Mucosa of descending colon (tissue), 3 donors: ENCODE data around the gene ITGA1. TPM values are rescaled to one million over a fixed set of nuclear protein-coding genes. Genes with fewer than 3 reads are reported as not detected.
A peak's percentile ranks its signal among the peaks of the same experiment; 100 is the strongest.

Experiments used
- ATAC-seq: fragments of 200-7000 bp; cut with Tn5 transposase; one replicate; pipeline ENCODE4 v1.9.1; 2020; ENCODE audit warnings: mild to moderate bottlenecking, moderate library complexity
- DNase-seq, 3 donors: peaks; one replicate each; pipeline ENCODE4 v3.0.0-alpha.2; 2020
- H3K36me3 ChIP-seq: fragments of 200-600 bp; one replicate; pipeline ENCODE4 v1.8.0; 2021; ENCODE audit warnings: low read depth, mild to moderate bottlenecking
- H3K4me1 ChIP-seq: fragments of 200-600 bp; one replicate; pipeline ENCODE4 v1.8.0; 2021; ENCODE audit warnings: low read depth, mild to moderate bottlenecking
- H3K4me3 ChIP-seq: fragments of 200-600 bp; one replicate; pipeline ENCODE4 v1.8.0; 2021; ENCODE audit warnings: mild to moderate bottlenecking
- H3K9me3 ChIP-seq: fragments of 200-600 bp; one replicate; pipeline ENCODE4 v1.8.0; 2021; ENCODE audit warnings: mild to moderate bottlenecking
- intact Hi-C, 2 donors: fragments of 100-400 bp; cut with DNase I in 1 of 2; cut with micrococcal nuclease in 1 of 2; formaldehyde crosslinking; loops; one replicate each; pipeline versions ENCODE4 v1.11.0 to v1.11.1; 2022; cut with DNase I, micrococcal nuclease
- total RNA-seq, 3 donors: library from RNA; stranded (reverse); fragmentation: NEBNext Ultra II Directional in 2 of 3; extraction: Animal tissue kit (Norgen Biotek cat#: 25700) in 2 of 3; gene quantifications; one replicate each; pipeline versions ENCODE4 v1.2.1 to v1.2.4, GENCODE V29; 2021 to 2023
- TF ChIP-seq, protein P1 (sequence below): fragments of 200-600 bp; IDR thresholded peaks from one replicate; pipeline ENCODE4 v1.8.0; 2022; ENCODE audit warnings: antibody characterized with exemption, mild to moderate bottlenecking
- donor health status: DM: no; HTN: no; CAD: no; lungs with moderate emphysema.
- donor health status: DM: no; HTN: no; CAD: no.
- donor health status: DM: no; HTN: yes; CAD: no.

The ITGA1 gene
- total RNA-seq, 3 donors from 2014 or later, result 18.7 to 207 (median 42.0) TPM

DNA sequence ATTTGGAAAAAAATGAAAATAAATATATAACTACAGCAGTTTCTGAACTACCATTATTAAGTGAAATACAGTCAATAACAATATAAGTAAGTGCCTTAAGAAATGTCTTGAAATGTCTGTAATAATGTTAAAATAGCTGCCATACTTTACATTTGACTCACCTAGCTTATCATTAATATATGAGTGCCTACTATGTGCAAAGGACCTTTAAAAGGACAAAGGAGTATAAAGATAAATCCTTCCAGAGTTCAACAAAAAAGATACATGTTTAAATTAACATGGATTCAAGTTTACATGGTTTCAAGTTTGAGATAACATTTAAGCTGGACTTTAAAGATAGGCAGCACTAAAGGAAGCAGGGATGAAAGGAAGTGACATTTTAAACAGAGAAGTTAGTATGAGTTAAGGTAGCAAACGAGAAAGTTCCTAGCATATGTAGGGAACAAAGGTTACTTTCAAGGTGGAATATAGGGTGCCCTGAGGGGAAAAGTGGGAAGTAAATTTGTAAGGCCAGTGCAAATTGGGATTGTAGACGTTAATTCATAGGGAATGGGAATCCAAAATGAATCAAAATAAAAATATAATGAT, 8.9 kb downstream of the ITGA1 start:
- DNase-seq (no peak), ATAC-seq (no peak)
- Histone ChIP-seq H3K4me1 (peaks cover 26% of the 10 kb centered on the region), H3K36me3 (no peaks in the 10 kb centered on the region), H3K4me3 (no peak overlapping the region), H3K9me3 (no peaks in the 10 kb centered on the region)
- intact Hi-C loops, result loop anchor here in 1 of 2 donors (10.0 kb wide), 1 partner anchor 98 kb away; no protein-coding TSS in a partner anchor
- TF ChIP-seq, protein P1, sequence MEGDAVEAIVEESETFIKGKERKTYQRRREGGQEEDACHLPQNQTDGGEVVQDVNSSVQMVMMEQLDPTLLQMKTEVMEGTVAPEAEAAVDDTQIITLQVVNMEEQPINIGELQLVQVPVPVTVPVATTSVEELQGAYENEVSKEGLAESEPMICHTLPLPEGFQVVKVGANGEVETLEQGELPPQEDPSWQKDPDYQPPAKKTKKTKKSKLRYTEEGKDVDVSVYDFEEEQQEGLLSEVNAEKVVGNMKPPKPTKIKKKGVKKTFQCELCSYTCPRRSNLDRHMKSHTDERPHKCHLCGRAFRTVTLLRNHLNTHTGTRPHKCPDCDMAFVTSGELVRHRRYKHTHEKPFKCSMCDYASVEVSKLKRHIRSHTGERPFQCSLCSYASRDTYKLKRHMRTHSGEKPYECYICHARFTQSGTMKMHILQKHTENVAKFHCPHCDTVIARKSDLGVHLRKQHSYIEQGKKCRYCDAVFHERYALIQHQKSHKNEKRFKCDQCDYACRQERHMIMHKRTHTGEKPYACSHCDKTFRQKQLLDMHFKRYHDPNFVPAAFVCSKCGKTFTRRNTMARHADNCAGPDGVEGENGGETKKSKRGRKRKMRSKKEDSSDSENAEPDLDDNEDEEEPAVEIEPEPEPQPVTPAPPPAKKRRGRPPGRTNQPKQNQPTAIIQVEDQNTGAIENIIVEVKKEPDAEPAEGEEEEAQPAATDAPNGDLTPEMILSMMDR, result no peak

DNA sequence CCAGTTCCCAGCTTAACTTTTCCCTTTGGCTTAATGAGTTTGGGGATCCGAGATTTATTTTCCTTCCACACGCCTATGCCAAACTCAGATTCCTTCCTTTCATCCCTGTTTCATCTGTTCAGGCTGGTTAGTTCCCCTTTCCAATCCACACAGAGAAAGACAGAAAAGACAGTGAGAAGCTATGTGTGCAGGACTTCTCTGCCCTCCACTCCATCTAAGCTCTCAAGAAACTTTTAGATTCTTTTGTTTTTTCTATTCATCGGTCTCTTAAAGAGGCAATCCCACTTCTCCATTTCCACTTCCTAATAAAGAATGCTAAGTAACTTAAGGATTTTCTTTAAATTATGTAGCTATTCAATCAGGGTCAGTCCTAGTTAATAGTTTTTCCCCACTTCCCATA, 11.2 kb downstream of the ITGA1 start:
- TF ChIP-seq, protein P1, result no peak
- ATAC-seq (no peak), DNase-seq (no peak)
- intact Hi-C loops, result loop anchor here in 1 of 2 donors (10.0 kb wide), 1 partner anchor 96 kb away; no protein-coding TSS in a partner anchor
- no peaks in the 10 kb centered on the region for H3K36me3 ChIP-seq
- H3K4me3 ChIP-seq, result no peak overlapping the region
- H3K9me3 ChIP-seq, result no peaks in the 10 kb centered on the region
- peaks cover 39% of the 10 kb centered on the region for H3K4me1 ChIP-seq

DNA sequence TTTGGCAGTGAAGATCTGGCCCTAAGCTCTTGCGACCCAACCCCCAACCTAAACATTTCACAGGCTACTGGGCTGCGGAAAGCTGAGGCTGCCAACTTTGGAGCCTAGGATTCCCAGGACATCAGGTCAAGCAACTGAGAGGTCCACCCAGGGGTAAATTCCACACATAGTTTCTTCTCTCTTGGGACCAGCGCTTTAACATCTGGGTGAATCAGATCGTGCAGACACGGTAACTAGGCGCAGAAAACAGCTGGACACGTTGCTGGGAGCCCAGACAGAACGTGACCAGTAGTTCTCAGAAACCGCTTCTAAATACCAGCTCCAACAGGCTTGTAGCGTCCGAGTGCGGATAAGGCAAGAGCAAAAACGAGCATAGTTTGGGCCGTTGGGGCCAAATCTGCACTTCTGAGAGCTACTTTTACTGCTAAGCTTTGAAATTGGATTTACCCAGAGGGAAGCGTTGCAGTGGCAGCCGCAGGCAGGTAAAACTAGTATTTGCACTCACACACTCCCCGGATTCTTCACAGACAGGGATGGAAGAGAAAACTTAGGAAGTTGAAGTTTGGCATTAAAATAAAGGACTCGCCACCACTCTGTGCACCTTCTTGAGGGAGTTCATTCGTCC, 11.8 kb downstream of the ITGA1 start:
- intact Hi-C loops, result loop anchor here in 1 of 2 donors (10.0 kb wide), 1 partner anchor 95 kb away; no protein-coding TSS in a partner anchor

DNA sequence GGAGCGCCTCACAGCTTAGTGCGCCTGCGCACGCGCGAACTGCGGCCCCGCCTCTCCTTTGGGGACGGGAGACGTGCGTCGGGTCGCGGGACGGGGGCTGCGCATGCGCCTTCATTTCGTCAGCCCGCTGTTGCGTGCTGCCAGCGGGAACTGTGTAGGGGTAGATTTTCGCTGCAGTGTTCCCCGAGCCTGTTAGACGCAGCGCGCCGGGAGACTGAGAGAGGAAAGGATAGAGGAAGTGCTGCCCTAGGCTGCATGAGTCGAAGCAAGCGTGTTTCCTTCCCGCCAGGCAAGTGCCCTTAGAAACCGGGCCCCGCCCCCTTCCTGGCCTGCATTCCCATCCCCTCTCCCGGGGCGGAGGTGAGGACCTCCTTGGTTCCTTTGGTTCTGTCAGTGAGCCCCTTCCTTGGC, 12.3 kb downstream of the ITGA1 start:
- H3K4me3 ChIP-seq, result peak overlapping the region; percentile 44
- TF ChIP-seq, protein P1, result no peak
- DNase-seq (peak; percentile 95 to 97 (median 97)), ATAC-seq (peak; percentile 95)
- H3K4me1 ChIP-seq, result peaks cover 38% of the 10 kb centered on the region
- intact Hi-C loops, result loop anchor here in 1 of 2 donors (10.0 kb wide), 1 partner anchor 95 kb away; no protein-coding TSS in a partner anchor
- no peaks in the 10 kb centered on the region for H3K36me3 ChIP-seq
- H3K9me3 ChIP-seq, result no peaks in the 10 kb centered on the region

More for the DNA sequence above, 11.8 kb downstream of the ITGA1 start:
- ATAC-seq, result peak; percentile 47
- peak overlapping the region; percentile 44 for H3K4me3 ChIP-seq
- TF ChIP-seq, protein P1, result no peak
- H3K4me1 ChIP-seq, result peaks cover 38% of the 10 kb centered on the region
- H3K9me3 ChIP-seq, result no peaks in the 10 kb centered on the region
- peak; percentile 53 to 61 (median 56) for DNase-seq
- H3K36me3 ChIP-seq, result no peaks in the 10 kb centered on the region

DNA sequence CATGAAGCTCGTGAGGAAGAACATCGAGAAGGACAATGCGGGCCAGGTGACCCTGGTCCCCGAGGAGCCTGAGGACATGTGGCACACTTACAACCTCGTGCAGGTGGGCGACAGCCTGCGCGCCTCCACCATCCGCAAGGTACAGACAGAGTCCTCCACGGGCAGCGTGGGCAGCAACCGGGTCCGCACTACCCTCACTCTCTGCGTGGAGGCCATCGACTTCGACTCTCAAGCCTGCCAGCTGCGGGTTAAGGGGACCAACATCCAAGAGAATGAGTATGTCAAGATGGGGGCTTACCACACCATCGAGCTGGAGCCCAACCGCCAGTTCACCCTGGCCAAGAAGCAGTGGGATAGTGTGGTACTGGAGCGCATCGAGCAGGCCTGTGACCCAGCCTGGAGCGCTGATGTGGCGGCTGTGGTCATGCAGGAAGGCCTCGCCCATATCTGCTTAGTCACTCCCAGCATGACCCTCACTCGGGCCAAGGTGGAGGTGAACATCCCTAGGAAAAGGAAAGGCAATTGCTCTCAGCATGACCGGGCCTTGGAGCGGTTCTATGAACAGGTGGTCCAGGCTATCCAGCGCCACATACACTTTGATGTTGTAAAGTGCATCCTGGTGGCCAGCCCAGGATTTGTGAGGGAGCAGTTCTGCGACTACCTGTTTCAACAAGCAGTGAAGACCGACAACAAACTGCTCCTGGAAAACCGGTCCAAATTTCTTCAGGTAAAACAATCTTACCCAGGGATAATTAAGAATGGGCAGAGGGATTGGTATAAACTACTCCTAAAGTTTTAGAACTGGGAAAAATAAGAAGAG, 12.9 kb downstream of the ITGA1 start:
- DNase-seq (peak; percentile 70 to 83 (median 76)), ATAC-seq (peak; percentile 87)
- H3K4me1 ChIP-seq, result peaks cover 38% of the 10 kb centered on the region
- TF ChIP-seq, protein P1, result no peak
- no peaks in the 10 kb centered on the region for H3K9me3 ChIP-seq
- intact Hi-C loops, result no loop called here
- H3K36me3 ChIP-seq, result no peaks in the 10 kb centered on the region
- H3K4me3 ChIP-seq, result peak overlapping the region; percentile 44
